ENCODE measurements around the gene AMDHD2.

The AMDHD2 gene

GRCh38 chr16:2511996-2512734, 8.0 kb upstream of the AMDHD2 start:
- Histone ChIP-seq H3K4me3 (ENCODE audit: low read depth, low read length) (no peak overlapping the region), H3K4me1 (ENCODE audit: control insufficient read depth, insufficient read depth, low read length) (no peaks in the 10 kb centered on the region; the same call in 1 of the 2 replicates), H3K27ac (ENCODE audit: extremely low read depth, low read depth, low read length) (no peak overlapping the region), H3K9me3 (ENCODE audit: control insufficient read depth, insufficient read depth, low read depth, low read length) (no peaks in the 10 kb centered on the region), H3K36me3 (ENCODE audit: control insufficient read depth in 2 of 2, insufficient read depth in 1 of 2, low read length in 2 of 2) (peaks cover 0 to 11% of the 10 kb centered on the region in 2 experiments; a peak in 1 of 3 replicates)
- ChIA-PET CTCF (interaction anchor here (0.8 to 5.6 kb wide), 3 partner anchors 11 to 38 kb away, joined by 4 to 27 read pairs (median 4); no protein-coding TSS in a partner anchor), POLR2A (no interaction called here)
- TF ChIP-seq HOXD13 (CRISPR knock-in tag; IDR thresholded peaks at IDR 0.05; ENCODE audit: borderline replicate concordance) = no peak
- TF ChIP-seq ZNF600 (tag by site-specific recombination; IDR thresholded peaks at IDR 0.05) = peak; percentile 89
- no peak for TF ChIP-seq ZNF558 (tag by site-specific recombination; IDR thresholded peaks at IDR 0.05)

- no peaks in the 10 kb centered on the region; the same call in 1 of the 2 replicates for H3K4me1 ChIP-seq (ENCODE audit: control insufficient read depth, insufficient read depth, low read length)
- peaks cover 0 to 17% of the 10 kb centered on the region in 2 experiments; a peak in 1 of 3 replicates for H3K36me3 ChIP-seq (ENCODE audit: control insufficient read depth in 2 of 2, insufficient read depth in 1 of 2, low read length in 2 of 2)
- no peak overlapping the region for H3K4me3 ChIP-seq (ENCODE audit: low read depth, low read length)
- POLR2A ChIA-PET = interaction anchor here (0.8 to 1.7 kb wide), 2 partner anchors 11 to 263 kb away, joined by 4 to 5 read pairs; no protein-coding TSS in a partner anchor
- no peaks in the 10 kb centered on the region for H3K9me3 ChIP-seq (ENCODE audit: control insufficient read depth, insufficient read depth, low read depth, low read length)
- H3K27ac ChIP-seq (ENCODE audit: extremely low read depth, low read depth, low read length) = peak overlapping the region; percentile 98
- CTCF ChIA-PET = interaction anchor here (0.6 to 5.6 kb wide), 4 partner anchors 11 to 195 kb away, joined by 3 to 27 read pairs (median 4); no protein-coding TSS in a partner anchor
- TF ChIP-seq MEIS1 (CRISPR knock-in tag; IDR thresholded peaks at IDR 0.05; ENCODE audit: borderline replicate concordance) (no peak), ZNF214 (tag by site-specific recombination; IDR thresholded peaks at IDR 0.05; ENCODE audit: borderline replicate concordance) (no peak), ZNF660 (tag by site-specific recombination; IDR thresholded peaks at IDR 0.05) (no peak), ZNF280C (tag by site-specific recombination; IDR thresholded peaks at IDR 0.05) (no peak), ZNF335 (tag by site-specific recombination; conservative IDR thresholded peaks at IDR 0.05) (peak; percentile 61), MZF1 (tag by site-specific recombination; IDR thresholded peaks at IDR 0.05; ENCODE audit: borderline replicate concordance) (no peak), PATZ1 (tag by site-specific recombination; IDR thresholded peaks at IDR 0.05) (peak; percentile 21; the same call in 1 of the 2 replicates), ZBTB6 (tag by site-specific recombination; IDR thresholded peaks at IDR 0.05) (no peak), ZFP37 (tag by site-specific recombination; IDR thresholded peaks at IDR 0.05) (no peak), ZNF704 (tag by site-specific recombination; IDR thresholded peaks at IDR 0.05) (no peak), ZNF148 (tag by site-specific recombination; IDR thresholded peaks at IDR 0.05; ENCODE audit: borderline replicate concordance) (0 out of 2 replicates have a peak, but pooled peaks have one; percentile 33), CTCF (tag by site-specific recombination; IDR thresholded peaks at IDR 0.05) (peak; percentile 11; the same call in 1 of the 2 replicates), EGR2 (tag by site-specific recombination; IDR thresholded peaks at IDR 0.05; ENCODE audit: low read depth) (peak; percentile 65), ZNF423 (tag by site-specific recombination; IDR thresholded peaks at IDR 0.05) (no peak), ZNF626 (tag by site-specific recombination; IDR thresholded peaks at IDR 0.05) (no peak), ZBTB20 (tag by site-specific recombination; IDR thresholded peaks at IDR 0.05) (0 out of 2 replicates have a peak, but pooled peaks have one; percentile 11)
Measured at GRCh38 chr16:2512735-2513404, 7.3 kb upstream of the AMDHD2 start.
